Measurements from ENCODE around the gene TDRD15.
A peak's percentile ranks its signal among the peaks of the same experiment; 100 is the strongest.

- TF ChIP-seq CTCF (IDR thresholded peaks at IDR 0.05) (peak in 2 of 6 experiments; percentile 11 to 13), POLR2A (IDR thresholded peaks at IDR 0.05) (no peak)
Observed at GRCh38 chr2:21103274-21103891, 20.4 kb upstream of the TDRD15 start.
